ENCODE results near the gene BICRAL. TPM values are rescaled to one million over a fixed set of nuclear protein-coding genes. Genes with fewer than 3 reads are reported as not detected.

BICRAL gene
- total and polyA plus RNA-seq, 2 donors from 2014 or later, result 2.7 to 20.9 TPM

- Histone ChIP-seq H3K4me3 (ENCODE audit: low read length in 3 of 3) (peak overlapping the region; percentile 92 to 98 (median 94)), H3K9me3 (ENCODE audit: control insufficient read depth in 2 of 3, insufficient read depth in 1 of 3, low read length in 3 of 3) (no peaks in the 10 kb centered on the region), H3K9ac (ENCODE audit: low read length in 3 of 3) (peak overlapping the region; percentile 95 to 99 (median 99)), H3K27ac (ENCODE audit: low read depth in 2 of 2, low read length in 2 of 2) (peak overlapping the region; percentile 100), H3K4me1 (ENCODE audit: control insufficient read depth in 2 of 3, insufficient read depth in 2 of 3, low read depth in 1 of 3, low read length in 3 of 3) (peaks cover 4 to 18% (median 4%) of the 10 kb centered on the region in 3 donors), H3K27me3 (ENCODE audit: control insufficient read depth, insufficient read depth, low read length) (no peaks in the 10 kb centered on the region), H3K36me3 (ENCODE audit: control insufficient read depth in 2 of 3, insufficient read depth in 3 of 3, low read length in 3 of 3) (no peaks in the 10 kb centered on the region)
- DNase-seq, result peak in 1 of 5 donors; percentile 45
- no peak for FAIRE-seq
- no peak for TF ChIP-seq CTCF (IDR thresholded peaks at IDR 0.05; ENCODE audit: borderline replicate concordance, extremely low read depth, insufficient read depth)
- intact Hi-C loops (cut with DNase I), result no loop called here
Measured at GRCh38 chr6:42783876-42784642, 2.2 kb downstream of the BICRAL start.

- Histone ChIP-seq H3K27me3 (ENCODE audit: control insufficient read depth, insufficient read depth, low read length) (no peaks in the 10 kb centered on the region), H3K4me3 (ENCODE audit: low read length in 3 of 3) (peak overlapping the region; percentile 92 to 98 (median 94)), H3K36me3 (ENCODE audit: control insufficient read depth in 2 of 3, insufficient read depth in 3 of 3, low read length in 3 of 3) (no peaks in the 10 kb centered on the region), H3K9ac (ENCODE audit: low read length in 3 of 3) (peak overlapping the region; percentile 95 to 99 (median 99)), H3K4me1 (ENCODE audit: control insufficient read depth in 2 of 3, insufficient read depth in 2 of 3, low read depth in 1 of 3, low read length in 3 of 3) (peaks cover 4 to 18% (median 8%) of the 10 kb centered on the region in 3 donors), H3K27ac (ENCODE audit: low read depth in 2 of 2, low read length in 2 of 2) (peak overlapping the region; percentile 100), H3K9me3 (ENCODE audit: control insufficient read depth in 2 of 3, insufficient read depth in 1 of 3, low read length in 3 of 3) (no peaks in the 10 kb centered on the region)
- TF ChIP-seq CTCF (IDR thresholded peaks at IDR 0.05; ENCODE audit: borderline replicate concordance, extremely low read depth, insufficient read depth), result no peak
- DNase-seq, result peak in 1 of 5 donors; percentile 7
- intact Hi-C loops (cut with DNase I), result no loop called here
- FAIRE-seq, result no peak
Measured at GRCh38 chr6:42784717-42785498, 3.1 kb downstream of the BICRAL start.

- Histone ChIP-seq H3K4me3 (ENCODE audit: low read length in 3 of 3) (peak overlapping the region in 1 of 3 donors; percentile 26), H3K27ac (ENCODE audit: low read depth in 2 of 2, low read length in 2 of 2) (peak overlapping the region in 1 of 2 donors; percentile 43), H3K9ac (ENCODE audit: low read length in 3 of 3) (no peak overlapping the region), H3K27me3 (ENCODE audit: control insufficient read depth, insufficient read depth, low read length) (no peaks in the 10 kb centered on the region), H3K9me3 (ENCODE audit: control insufficient read depth in 2 of 3, insufficient read depth in 1 of 3, low read length in 3 of 3) (no peaks in the 10 kb centered on the region), H3K4me1 (ENCODE audit: control insufficient read depth in 2 of 3, insufficient read depth in 2 of 3, low read depth in 1 of 3, low read length in 3 of 3) (peaks cover 4 to 23% (median 15%) of the 10 kb centered on the region in 3 donors), H3K36me3 (ENCODE audit: control insufficient read depth in 2 of 3, insufficient read depth in 3 of 3, low read length in 3 of 3) (no peaks in the 10 kb centered on the region)
- no peak for TF ChIP-seq CTCF (IDR thresholded peaks at IDR 0.05; ENCODE audit: borderline replicate concordance, extremely low read depth, insufficient read depth)
- FAIRE-seq (no peak), DNase-seq (peak in 1 of 5 donors; percentile 39)
- intact Hi-C loops (cut with DNase I), result no loop called here
Measured at GRCh38 chr6:42786525-42786985, 4.7 kb downstream of the BICRAL start.

Measured in kidney (tissue), 14 donors.